DOHH2 (cell line): ENCODE results near the gene PDE4C.
A peak's percentile ranks its signal among the peaks of the same experiment; 100 is the strongest.

Experiments used
- EZH2phosphoT487 ChIP-seq: fragments of 200-600 bp; sonication (generic); IDR thresholded peaks from 2 replicates; pipeline ENCODE4 v1.6.1; 2017; ENCODE audit warnings: borderline replicate concordance, mild to moderate bottlenecking, antibody characterized with exemption, low read length, moderate library complexity, mixed read lengths
- TF ChIP-seq, protein P1 (sequence below): fragments of 200-600 bp; sonication (generic); IDR thresholded peaks from one replicate; pipeline ENCODE4 v1.5.1; 2014; ENCODE audit warnings: antibody characterized with exemption, mild to moderate bottlenecking, low read depth, low read length; ENCODE audit not compliant: poor library complexity, severe bottlenecking

DNA sequence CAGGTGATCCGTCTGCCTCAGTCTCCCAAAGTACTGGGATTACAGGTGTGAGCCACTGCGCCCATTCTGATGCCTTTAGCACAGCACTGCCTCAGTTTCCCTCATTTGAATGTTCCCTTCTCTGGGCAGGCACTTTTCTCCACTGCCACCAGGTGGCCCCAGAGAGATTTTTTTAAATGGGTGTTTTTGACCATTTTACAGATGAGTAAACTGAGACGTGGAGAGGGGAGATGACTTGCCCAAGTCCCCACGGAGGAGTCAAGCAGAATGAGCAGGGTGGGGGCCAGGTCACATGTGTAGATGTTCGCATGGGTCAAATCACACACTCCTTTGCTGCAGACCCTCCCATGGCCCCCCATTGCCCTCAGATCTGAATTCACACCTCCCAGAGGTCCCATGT lies 3.2 kb upstream of the PDE4C start:
- TF ChIP-seq, protein P1, sequence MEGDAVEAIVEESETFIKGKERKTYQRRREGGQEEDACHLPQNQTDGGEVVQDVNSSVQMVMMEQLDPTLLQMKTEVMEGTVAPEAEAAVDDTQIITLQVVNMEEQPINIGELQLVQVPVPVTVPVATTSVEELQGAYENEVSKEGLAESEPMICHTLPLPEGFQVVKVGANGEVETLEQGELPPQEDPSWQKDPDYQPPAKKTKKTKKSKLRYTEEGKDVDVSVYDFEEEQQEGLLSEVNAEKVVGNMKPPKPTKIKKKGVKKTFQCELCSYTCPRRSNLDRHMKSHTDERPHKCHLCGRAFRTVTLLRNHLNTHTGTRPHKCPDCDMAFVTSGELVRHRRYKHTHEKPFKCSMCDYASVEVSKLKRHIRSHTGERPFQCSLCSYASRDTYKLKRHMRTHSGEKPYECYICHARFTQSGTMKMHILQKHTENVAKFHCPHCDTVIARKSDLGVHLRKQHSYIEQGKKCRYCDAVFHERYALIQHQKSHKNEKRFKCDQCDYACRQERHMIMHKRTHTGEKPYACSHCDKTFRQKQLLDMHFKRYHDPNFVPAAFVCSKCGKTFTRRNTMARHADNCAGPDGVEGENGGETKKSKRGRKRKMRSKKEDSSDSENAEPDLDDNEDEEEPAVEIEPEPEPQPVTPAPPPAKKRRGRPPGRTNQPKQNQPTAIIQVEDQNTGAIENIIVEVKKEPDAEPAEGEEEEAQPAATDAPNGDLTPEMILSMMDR = peak; percentile 70
- no peak for TF ChIP-seq EZH2phosphoT487
